Measurements from ENCODE around the gene DNAJB1.

Gene DNAJB1

DNA sequence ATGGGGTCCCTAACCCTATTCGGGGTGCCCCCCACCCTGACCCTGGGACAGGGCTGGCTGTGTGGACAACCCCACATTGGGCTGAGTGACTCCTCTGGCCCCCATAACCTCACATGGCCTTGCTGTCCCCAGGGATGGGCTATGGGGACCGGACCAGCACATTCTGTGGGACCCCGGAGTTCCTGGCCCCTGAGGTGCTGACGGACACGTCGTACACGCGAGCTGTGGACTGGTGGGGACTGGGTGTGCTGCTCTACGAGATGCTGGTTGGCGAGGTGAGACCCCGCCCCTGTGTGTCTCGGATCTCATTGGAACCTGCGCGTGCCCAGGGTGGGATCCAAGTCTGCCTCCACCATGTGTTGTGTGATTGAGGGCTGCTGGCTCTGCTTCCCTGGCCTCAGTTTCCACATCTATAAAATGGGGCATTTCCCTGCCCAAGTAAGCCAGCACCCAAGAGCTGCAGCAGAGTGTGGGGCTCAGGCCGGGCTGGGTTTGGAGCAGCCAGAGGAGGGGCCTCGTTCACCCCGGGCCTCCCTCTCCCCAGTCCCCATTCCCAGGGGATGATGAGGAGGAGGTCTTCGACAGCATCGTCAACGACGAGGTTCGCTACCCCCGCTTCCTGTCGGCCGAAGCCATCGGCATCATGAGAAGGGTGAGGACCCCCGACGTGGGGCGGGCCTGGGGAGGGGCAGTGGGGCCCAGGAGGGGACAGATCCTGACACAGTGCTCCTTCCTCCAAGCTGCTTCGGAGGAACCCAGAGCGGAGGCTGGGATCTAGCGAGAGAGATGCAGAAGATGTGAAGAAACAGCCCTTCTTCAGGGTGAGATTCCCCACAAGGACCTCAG lies 47.9 kb downstream of the DNAJB1 start:
- Mint-ChIP-seq H3K36me3 (ENCODE audit: low read depth) (peaks cover 17% of the 10 kb centered on the region), H3K27ac (no peak overlapping the region), H3K9me3 (no peaks in the 10 kb centered on the region), H3K27me3 (ENCODE audit: low read depth) (peaks cover 17% of the 10 kb centered on the region), H3K4me1 (ENCODE audit: low read depth) (peaks cover 10% of the 10 kb centered on the region), H3K4me3 (no peak overlapping the region)

DNA sequence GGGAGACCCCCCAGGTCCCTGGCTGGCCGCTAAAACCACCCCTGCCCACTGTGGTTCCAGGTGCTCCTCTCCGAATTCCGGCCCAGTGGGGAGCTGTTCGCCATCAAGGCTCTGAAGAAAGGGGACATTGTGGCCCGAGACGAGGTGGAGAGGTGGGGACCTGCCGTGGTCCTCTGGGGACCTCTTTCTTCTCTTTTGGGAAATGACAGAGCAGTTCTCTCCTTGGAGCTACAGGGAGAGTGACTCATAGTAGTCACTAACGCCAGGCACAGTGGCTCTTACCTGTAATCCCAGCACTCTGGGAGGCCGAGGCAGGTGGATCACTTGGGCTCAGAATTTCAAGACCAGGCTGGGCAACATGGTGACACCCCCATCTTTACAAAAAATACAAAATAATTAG lies 50.4 kb downstream of the DNAJB1 start:
- no peak overlapping the region for H3K4me3 Mint-ChIP-seq
- H3K27me3 Mint-ChIP-seq (ENCODE audit: low read depth): peaks cover 4% of the 10 kb centered on the region
- H3K4me1 Mint-ChIP-seq (ENCODE audit: low read depth): peaks cover under 1% of the 10 kb centered on the region
- peaks cover 28% of the 10 kb centered on the region for H3K36me3 Mint-ChIP-seq (ENCODE audit: low read depth)
- H3K27ac Mint-ChIP-seq: no peak overlapping the region
- no peaks in the 10 kb centered on the region for H3K9me3 Mint-ChIP-seq

- no peaks in the 10 kb centered on the region for H3K9me3 Mint-ChIP-seq
- no peaks in the 10 kb centered on the region for H3K27me3 Mint-ChIP-seq (ENCODE audit: low read depth)
- peaks cover 32% of the 10 kb centered on the region for H3K36me3 Mint-ChIP-seq (ENCODE audit: low read depth)
- H3K4me1 Mint-ChIP-seq (ENCODE audit: low read depth): no peaks in the 10 kb centered on the region
- H3K4me3 Mint-ChIP-seq: no peak overlapping the region
- no peak overlapping the region for H3K27ac Mint-ChIP-seq
Observed at GRCh38 chr19:14467391-14467790, 50.8 kb downstream of the DNAJB1 start.
